Measurements from ENCODE around the gene KRT73.

Gene KRT73

GRCh38 chr12:52617403-52617785, 965 bp downstream of the KRT73 start:
- DNase-seq = no peak

GRCh38 chr12:52616680-52617402, 1.5 kb downstream of the KRT73 start:
- no peak for DNase-seq

- DNase-seq = no peak
Observed at GRCh38 chr12:52615912-52616311, 2.4 kb downstream of the KRT73 start.

GRCh38 chr12:52615208-52615868, 3.0 kb downstream of the KRT73 start:
- DNase-seq = no peak

GRCh38 chr12:52614381-52615207, 3.8 kb downstream of the KRT73 start:
- DNase-seq = no peak

- no peak for DNase-seq
Observed at GRCh38 chr12:52613384-52614030, 4.9 kb downstream of the KRT73 start.

GRCh38 chr12:52612431-52613383, 5.7 kb downstream of the KRT73 start:
- no peak for DNase-seq

- no peak for DNase-seq
Observed at GRCh38 chr12:52611080-52611468, 7.3 kb downstream of the KRT73 start.

GRCh38 chr12:52608826-52609630, 9.3 kb downstream of the KRT73 start:
- DNase-seq = no peak

GRCh38 chr12:52608161-52608560, 10.2 kb downstream of the KRT73 start:
- DNase-seq = no peak

- DNase-seq = no peak
Observed at GRCh38 chr12:52607314-52607713, 11.0 kb downstream of the KRT73 start.

GRCh38 chr12:52606581-52607218, 11.7 kb downstream of the KRT73 start:
- DNase-seq = no peak

- no peak for DNase-seq
Observed at GRCh38 chr12:52606096-52606495, 12.3 kb downstream of the KRT73 start.

GRCh38 chr12:52605542-52605941, 12.8 kb downstream of the KRT73 start:
- no peak for DNase-seq

- no peak for DNase-seq
Observed at GRCh38 chr12:52604859-52605258, 13.5 kb downstream of the KRT73 start.

GRCh38 chr12:52603314-52603713, 15.0 kb downstream of the KRT73 start:
- no peak for DNase-seq

- no peak for DNase-seq
Observed at GRCh38 chr12:52602552-52602951, 15.8 kb downstream of the KRT73 start.

GRCh38 chr12:52601671-52602070, 16.7 kb downstream of the KRT73 start:
- no peak for DNase-seq

GRCh38 chr12:52600941-52601481, 17.3 kb downstream of the KRT73 start, which contains the start of gene KRT72:
KRT72 (minus strand) TSS chr12:52601463; CDS start chr12:52601452, 11 bp downstream.
- no peak for DNase-seq

- no peak for DNase-seq
Observed at GRCh38 chr12:52600475-52600874, 17.9 kb downstream of the KRT73 start.

All from NCI-H526 treated with DMSO at 0.1 percent for 48 hours (cell line).